Measurements from ENCODE around the gene INPP4B. TPM values are rescaled to one million over a fixed set of nuclear protein-coding genes. Genes with fewer than 3 reads are reported as not detected.
A peak's percentile ranks its signal among the peaks of the same experiment; 100 is the strongest.

The INPP4B gene
- total RNA-seq, 1 donor from 2014 or later, result 78.7 TPM

- DNase-seq (ENCODE audit: low spot score), result no peak
Observed at GRCh38 chr4:142581881-142582280, 264.2 kb downstream of the INPP4B start.

GRCh38 chr4:142579443-142579842, 266.7 kb downstream of the INPP4B start:
- DNase-seq (ENCODE audit: low spot score), result no peak

- DNase-seq (ENCODE audit: low spot score), result no peak
Observed at GRCh38 chr4:142574306-142574705, 271.8 kb downstream of the INPP4B start.

- no peak for DNase-seq (ENCODE audit: low spot score)
Observed at GRCh38 chr4:142572071-142572470, 274.0 kb downstream of the INPP4B start.

GRCh38 chr4:142567620-142568451, 278.3 kb downstream of the INPP4B start:
- peak; percentile 10 for DNase-seq (ENCODE audit: low spot score)

GRCh38 chr4:142567199-142567598, 278.9 kb downstream of the INPP4B start:
- DNase-seq (ENCODE audit: low spot score), result no peak

GRCh38 chr4:142566777-142567176, 279.3 kb downstream of the INPP4B start:
- DNase-seq (ENCODE audit: low spot score), result no peak

GRCh38 chr4:142566243-142566642, 279.9 kb downstream of the INPP4B start:
- DNase-seq (ENCODE audit: low spot score), result no peak

GRCh38 chr4:142565771-142566170, 280.3 kb downstream of the INPP4B start:
- no peak for DNase-seq (ENCODE audit: low spot score)

GRCh38 chr4:142563682-142564291, 282.3 kb downstream of the INPP4B start:
- no peak for DNase-seq (ENCODE audit: low spot score)

GRCh38 chr4:142559986-142560385, 286.1 kb downstream of the INPP4B start:
- no peak for DNase-seq (ENCODE audit: low spot score)

GRCh38 chr4:142558851-142559250, 287.2 kb downstream of the INPP4B start:
- DNase-seq (ENCODE audit: low spot score), result peak; percentile 15

GRCh38 chr4:142557239-142557801, 288.8 kb downstream of the INPP4B start:
- no peak for DNase-seq (ENCODE audit: low spot score)

- no peak for DNase-seq (ENCODE audit: low spot score)
Observed at GRCh38 chr4:142556570-142557238, 289.4 kb downstream of the INPP4B start.

- no peak for DNase-seq (ENCODE audit: low spot score)
Observed at GRCh38 chr4:142556048-142556447, 290.1 kb downstream of the INPP4B start.

- DNase-seq (ENCODE audit: low spot score), result no peak
Observed at GRCh38 chr4:142554412-142554811, 291.7 kb downstream of the INPP4B start.

GRCh38 chr4:142551517-142552305, 294.4 kb downstream of the INPP4B start:
- DNase-seq (ENCODE audit: low spot score), result peak; percentile 74

GRCh38 chr4:142550965-142551364, 295.1 kb downstream of the INPP4B start:
- DNase-seq (ENCODE audit: low spot score), result no peak

GRCh38 chr4:142549726-142550463, 296.2 kb downstream of the INPP4B start:
- DNase-seq (ENCODE audit: low spot score), result peak; percentile 67

GRCh38 chr4:142549248-142549647, 296.9 kb downstream of the INPP4B start:
- DNase-seq (ENCODE audit: low spot score), result no peak

- no peak for DNase-seq (ENCODE audit: low spot score)
Observed at GRCh38 chr4:142548491-142548890, 297.6 kb downstream of the INPP4B start.

Measured in umbilical cord (tissue), 2 donors.